SK-N-SH (cell line): ENCODE data around the gene STYXL2. TPM values are rescaled to one million over a fixed set of nuclear protein-coding genes. Genes with fewer than 3 reads are reported as not detected.

Experiments used
- CTCF ChIA-PET: fragments of 300-600, 350-600 bp; formaldehyde crosslinking; extraction: SDS; loops from one replicate; lab custom pipeline; 2021; lab: Yijun Ruan, JAX
- POLR2A ChIA-PET: fragments of 350-600 bp; sonication (Branson Sonifier 250); formaldehyde crosslinking; extraction: SDS; loops from one replicate; lab custom pipeline; 2020; ENCODE audit warnings: antibody characterized with exemption, inconsistent platforms; lab: Yijun Ruan, JAX
- DNase-seq: peaks from one replicate; pipeline ENCODE4 v3.0.0; 2012
- H2AFZ ChIP-seq: fragments of 200-600 bp; sonication (generic); 2 replicates; pipeline ENCODE4 v1.8.1; 2016; ENCODE audit warnings: antibody characterized with exemption, mild to moderate bottlenecking, low read depth
- H3F3A ChIP-seq: fragments of 200-600 bp; sonication (generic); replicated peaks from 2 replicates; pipeline ENCODE3; 2016; ENCODE audit warnings: antibody characterized with exemption, mild to moderate bottlenecking; ENCODE audit not compliant: insufficient read depth
- H3K27ac ChIP-seq, 2 experiments: fragments of 200-500 bp in 1 of 2; fragments of 200-600 bp in 1 of 2; sonication (Bioruptor generic) in 1 of 2; sonication (generic), shearing (Covaris generic) in 1 of 2; 2 replicates each; pipeline versions ENCODE4 v1.5.1 to v1.6.1; 2014 to 2016; ENCODE audit warnings: low read depth in 2 of 2, inconsistent platforms in 1 of 2, low read length in 1 of 2, mild to moderate bottlenecking in 1 of 2, mixed read lengths in 1 of 2
- H3K27me3 ChIP-seq: fragments of 200-600 bp; sonication (generic), shearing (Covaris generic); 2 replicates; pipeline ENCODE4 v1.6.1; 2016; ENCODE audit warnings: mixed run types; ENCODE audit not compliant: insufficient read depth
- H3K36me3 ChIP-seq, 2 experiments: fragments of 200-500 bp in 1 of 2; fragments of 200-600 bp in 1 of 2; sonication (Bioruptor generic) in 1 of 2; sonication (generic) in 1 of 2; replicated peaks in 1 of 2; 2 replicates each; pipeline versions ENCODE3 to v1.5.1; 2014 to 2016; ENCODE audit warnings: low read length in 1 of 2, mild to moderate bottlenecking in 1 of 2; ENCODE audit not compliant: insufficient read depth in 2 of 2, control insufficient read depth in 1 of 2
- H3K4me1 ChIP-seq, 2 experiments: fragments of 200-500 bp in 1 of 2; fragments of 200-600 bp in 1 of 2; sonication (Bioruptor generic) in 1 of 2; sonication (generic), shearing (Covaris generic) in 1 of 2; 2 replicates each; pipeline versions ENCODE4 v1.5.1 to v1.6.1; 2014 to 2016; ENCODE audit warnings: low read depth in 1 of 2, low read length in 1 of 2, mixed run types in 1 of 2; ENCODE audit not compliant: insufficient read depth in 2 of 2, control insufficient read depth in 1 of 2
- H3K4me2 ChIP-seq: fragments of 200-600 bp; sonication (generic), shearing (Covaris generic); 2 replicates; pipeline ENCODE4 v1.6.1; 2017; ENCODE audit warnings: mixed run types
- H3K4me3 ChIP-seq, 2 experiments: fragments of 200-500 bp in 1 of 2; fragments of 200-600 bp in 1 of 2; sonication (Bioruptor generic) in 1 of 2; sonication (generic), shearing (Covaris generic) in 1 of 2; 2 replicates each; pipeline versions ENCODE4 v1.5.1 to v1.8.1; 2014 to 2016; ENCODE audit warnings: low read depth in 2 of 2, inconsistent platforms in 1 of 2, low read length in 1 of 2, mild to moderate bottlenecking in 1 of 2, mixed read lengths in 1 of 2, moderate library complexity in 1 of 2
- H3K79me2 ChIP-seq: fragments of 200-600 bp; sonication (generic); 2 replicates; pipeline ENCODE4 v1.8.1; 2017; ENCODE audit warnings: mild to moderate bottlenecking; ENCODE audit not compliant: insufficient read depth
- H3K9ac ChIP-seq: fragments of 200-600 bp; sonication (generic); 2 replicates; pipeline ENCODE4 v1.6.1; 2017; ENCODE audit warnings: mixed run types
- H3K9me2 ChIP-seq: fragments of 200-600 bp; sonication (generic); 2 replicates; pipeline ENCODE4 v1.6.1; 2017; ENCODE audit warnings: mixed run types
- H3K9me3 ChIP-seq: fragments of 200-600 bp; sonication (generic); 2 replicates; pipeline ENCODE4 v1.6.1; 2017; ENCODE audit warnings: mixed run types, mild to moderate bottlenecking, moderate library complexity
- H4K20me1 ChIP-seq: fragments of 200-600 bp; sonication (generic); 2 replicates; pipeline ENCODE4 v1.6.1; 2017; ENCODE audit warnings: mild to moderate bottlenecking, mixed run types; ENCODE audit not compliant: insufficient read depth
- CHD2 ChIP-seq: fragments of 150-350 bp; IDR thresholded peaks from 2 replicates; pipeline ENCODE4 v1.6.1; 2018; ENCODE audit warnings: low read length; ENCODE audit not compliant: partially characterized antibody
- EP300 ChIP-seq, 2 experiments: IDR thresholded peaks; 2 replicates each; pipeline versions ENCODE4 v1.4.0 to v1.6.1; 2012; ENCODE audit warnings: borderline replicate concordance in 1 of 2, low read depth in 1 of 2, low read length in 1 of 2
- EZH2phosphoT487 ChIP-seq: fragments of 200-600 bp; sonication (generic); IDR thresholded peaks from 2 replicates; pipeline ENCODE4 v1.6.1; 2017; ENCODE audit warnings: low read depth, mixed run types, mild to moderate bottlenecking, antibody characterized with exemption, moderate library complexity, borderline replicate concordance
- FOXJ3 ChIP-seq: sonication (generic); formaldehyde crosslinking; IDR thresholded peaks from 2 replicates; pipeline ENCODE4 v1.5.1; 2020; ENCODE audit warnings: mild to moderate bottlenecking, missing genetic modification reagents
- FOXM1 ChIP-seq: IDR thresholded peaks from 2 replicates; pipeline ENCODE4 v1.4.0; 2012; ENCODE audit warnings: low read depth, mild to moderate bottlenecking
- MAX ChIP-seq: IDR thresholded peaks from 2 replicates; pipeline ENCODE4 v1.4.0; 2012; ENCODE audit warnings: low read depth
- MEF2A ChIP-seq: IDR thresholded peaks from 2 replicates; pipeline ENCODE4 v1.4.0; 2012; ENCODE audit warnings: low read depth, borderline replicate concordance
- NFIC ChIP-seq: IDR thresholded peaks from 2 replicates; pipeline ENCODE4 v1.4.0; 2012; ENCODE audit warnings: borderline replicate concordance
- NRF1 ChIP-seq: IDR thresholded peaks from 2 replicates; pipeline ENCODE4 v1.6.1; 2012; ENCODE audit warnings: low read depth, mild to moderate bottlenecking, low read length
- PBX3 ChIP-seq: IDR thresholded peaks from 2 replicates; pipeline ENCODE4; 2012
- RAD21 ChIP-seq: IDR thresholded peaks from 2 replicates; pipeline ENCODE4 v1.6.1; 2012; ENCODE audit warnings: mild to moderate bottlenecking, low read length
- SIN3A ChIP-seq: IDR thresholded peaks from 2 replicates; pipeline ENCODE4 v1.6.1; 2012; ENCODE audit warnings: low read depth, mild to moderate bottlenecking, low read length, moderate library complexity, borderline replicate concordance
- SMC3 ChIP-seq: IDR thresholded peaks from 2 replicates; pipeline ENCODE4 v1.6.1; 2012; ENCODE audit warnings: low read depth, low read length, improper control_type of control experiment
- USF2 ChIP-seq: fragments of 150-350 bp; IDR thresholded peaks from 2 replicates; pipeline ENCODE4 v1.6.1; 2017; ENCODE audit warnings: antibody characterized with exemption, low read length, low read depth, borderline replicate concordance
- YY1 ChIP-seq: IDR thresholded peaks from 2 replicates; pipeline ENCODE4 v1.4.0; 2012; ENCODE audit warnings: low read depth, mild to moderate bottlenecking
- WGBS: methylation state at CpG from one replicate; pipeline ENCODE4 v1.1.6; 2017; ENCODE audit warnings: low lambda C conversion rate; 5-methylcytosine and 5-hydroxymethylcytosine counted together
- polyA plus RNA-seq, 3 experiments: library from polyadenylated mRNA; depleted of rRNA; stranded (reverse); fragments of >200 nt; gene quantifications; 2 replicates each; pipeline ENCODE4 v1.2.3, GENCODE V29; 2012

STYXL2 gene
- polyA plus RNA-seq, 1 of the 3 experiments (the other 2 are of a cell fraction): not detected

GRCh38 chr1:167138703-167139102 lies 44.8 kb downstream of the STYXL2 start:
- H3F3A ChIP-seq: no peaks in the 10 kb centered on the region
- H3K4me3 ChIP-seq: no peak overlapping the region
- H3K4me1 ChIP-seq: peaks cover 0 to 5% of the 10 kb centered on the region in 2 experiments; a peak in 1 of 4 replicates
- no peaks in the 10 kb centered on the region for H3K9me3 ChIP-seq
- DNase-seq: no peak
- H3K27me3 ChIP-seq: no peaks in the 10 kb centered on the region; the same call in 1 of the 2 replicates
- H3K79me2 ChIP-seq: no peaks in the 10 kb centered on the region
- no peak overlapping the region for H3K27ac ChIP-seq
- no peaks in the 10 kb centered on the region for H3K9me2 ChIP-seq
- TF ChIP-seq FOXM1: no peak
- TF ChIP-seq EP300 (IDR thresholded peaks at IDR 0.05; ENCODE audit: borderline replicate concordance in 1 of 2, low read depth in 1 of 2, low read length in 1 of 2): no peak
- TF ChIP-seq, all 33 proteins: peak for 0
- ChIA-PET POLR2A (no interaction called here), CTCF (interaction anchor here (1.9 kb wide), 1 partner anchor 79 kb away, joined by 5 read pairs; no protein-coding TSS in a partner anchor)
- Histone ChIP-seq H3K9ac (no peak overlapping the region), H4K20me1 (no peaks in the 10 kb centered on the region), H2AFZ (no peak overlapping the region), H3K4me2 (no peak overlapping the region), H3K36me3 (no peaks in the 10 kb centered on the region)
- WGBS: 25% methylated on average over 1 of the region's 1 CpG

- H3K4me1 ChIP-seq: no peaks in the 10 kb centered on the region
- H3K27ac ChIP-seq: no peak overlapping the region
- H3K27me3 ChIP-seq: no peaks in the 10 kb centered on the region; the same call in 1 of the 2 replicates
- H3K9ac ChIP-seq: no peak overlapping the region
- no peaks in the 10 kb centered on the region for H3F3A ChIP-seq
- no peaks in the 10 kb centered on the region for H3K79me2 ChIP-seq
- H2AFZ ChIP-seq: no peak overlapping the region
- H4K20me1 ChIP-seq: no peaks in the 10 kb centered on the region
- no peaks in the 10 kb centered on the region for H3K9me2 ChIP-seq
- ChIA-PET CTCF (no interaction called here), POLR2A (no interaction called here)
- 45% methylated on average over 3 of the region's 3 CpGs for WGBS
- TF ChIP-seq EZH2phosphoT487 (no peak), RAD21 (no peak), YY1 (no peak), MAX (no peak), NFIC (no peak), PBX3 (no peak), SIN3A (no peak), NRF1 (no peak), FOXJ3 (CRISPR knock-in tag) (no peak), CHD2 (no peak), USF2 (no peak), MEF2A (no peak), SMC3 (no peak)
- H3K4me3 ChIP-seq: no peak overlapping the region
- H3K9me3 ChIP-seq: no peaks in the 10 kb centered on the region
- H3K4me2 ChIP-seq: no peak overlapping the region
- no peaks in the 10 kb centered on the region for H3K36me3 ChIP-seq
- no peak for DNase-seq
Measured at GRCh38 chr1:167141963-167142362, 48.1 kb downstream of the STYXL2 start.

Other genes with a start within 250 kb of the STYXL2 start
- 9.3 and 13.6 TPM in 2 replicates for gene TADA1, start 217.8 kb upstream of the STYXL2 start, polyA plus RNA-seq (2012; rRNA removed)
- 0.05 and 0.24 TPM in 2 replicates for gene ILDR2, start 118.5 kb upstream of the STYXL2 start, polyA plus RNA-seq (2012; rRNA removed)
- gene MAEL, start 104.8 kb upstream of the STYXL2 start, polyA plus RNA-seq (2012; rRNA removed): not detected in 2 replicates
- gene GPA33, start 3.7 kb upstream of the STYXL2 start, polyA plus RNA-seq (2012; rRNA removed): not detected in 2 replicates
- gene POU2F1, start 126.8 kb downstream of the STYXL2 start, polyA plus RNA-seq (2012; rRNA removed): 1.2 and 1.5 TPM in 2 replicates